ENCODE data around the gene GPR108. TPM values are rescaled to one million over a fixed set of nuclear protein-coding genes. Genes with fewer than 3 reads are reported as not detected.
"Not testable (repeated sequence)": the region's sequence is repeated elsewhere in the genome, so short reads cannot be mapped to it uniquely, and the experiment has no call there.

The GPR108 gene
- total RNA-seq, 1 donor from 2014 or later = 87.7 TPM

GRCh38 chr19:6709549-6709948 is 27.8 kb downstream of the GPR108 start:
- Histone ChIP-seq H3K36me3 (ENCODE audit: control insufficient read depth, insufficient read depth, low read length) (no peaks in the 10 kb centered on the region), H3K4me3 (ENCODE audit: low read depth, low read length) (no peak overlapping the region), H3K27me3 (ENCODE audit: control insufficient read depth, insufficient read depth, low read length) (no peaks in the 10 kb centered on the region)
- no peak for TF ChIP-seq CTCF (IDR thresholded peaks at IDR 0.05; ENCODE audit: insufficient read depth, low read length, severe bottlenecking)
- DNase-seq (ENCODE audit: low read depth) (no peak), FAIRE-seq (no peak)

- DNase-seq (ENCODE audit: low read depth); H3K36me3 ChIP-seq (ENCODE audit: control insufficient read depth, insufficient read depth, low read length); H3K27me3 ChIP-seq (ENCODE audit: control insufficient read depth, insufficient read depth, low read length); FAIRE-seq; H3K4me3 ChIP-seq (ENCODE audit: low read depth, low read length): not testable (repeated sequence)
Observed at GRCh38 chr19:6708913-6709312, 28.5 kb downstream of the GPR108 start.

GRCh38 chr19:6708346-6708745 is 29.0 kb downstream of the GPR108 start:
- FAIRE-seq = no peak
- Histone ChIP-seq H3K36me3 (ENCODE audit: control insufficient read depth, insufficient read depth, low read length) (no peaks in the 10 kb centered on the region), H3K27me3 (ENCODE audit: control insufficient read depth, insufficient read depth, low read length) (no peaks in the 10 kb centered on the region), H3K4me3 (ENCODE audit: low read depth, low read length) (no peak overlapping the region)
- no peak for DNase-seq (ENCODE audit: low read depth)
- no peak for TF ChIP-seq CTCF (IDR thresholded peaks at IDR 0.05; ENCODE audit: insufficient read depth, low read length, severe bottlenecking)

GRCh38 chr19:6707658-6708018 is 29.7 kb downstream of the GPR108 start:
- no peak for TF ChIP-seq CTCF (IDR thresholded peaks at IDR 0.05; ENCODE audit: insufficient read depth, low read length, severe bottlenecking)
- no peak for DNase-seq (ENCODE audit: low read depth)
- H3K4me3 ChIP-seq (ENCODE audit: low read depth, low read length) = no peak overlapping the region
- H3K27me3 ChIP-seq (ENCODE audit: control insufficient read depth, insufficient read depth, low read length) = no peaks in the 10 kb centered on the region
- FAIRE-seq = no peak
- no peaks in the 10 kb centered on the region for H3K36me3 ChIP-seq (ENCODE audit: control insufficient read depth, insufficient read depth, low read length)

GRCh38 chr19:6707011-6707657 is 30.2 kb downstream of the GPR108 start:
- no peak for DNase-seq (ENCODE audit: low read depth)
- TF ChIP-seq CTCF (IDR thresholded peaks at IDR 0.05; ENCODE audit: insufficient read depth, low read length, severe bottlenecking) = no peak
- no peak for FAIRE-seq
- Histone ChIP-seq H3K4me3 (ENCODE audit: low read depth, low read length) (no peak overlapping the region), H3K27me3 (ENCODE audit: control insufficient read depth, insufficient read depth, low read length) (no peaks in the 10 kb centered on the region), H3K36me3 (ENCODE audit: control insufficient read depth, insufficient read depth, low read length) (no peaks in the 10 kb centered on the region)

- Histone ChIP-seq H3K36me3 (ENCODE audit: control insufficient read depth, insufficient read depth, low read length) (no peaks in the 10 kb centered on the region), H3K27me3 (ENCODE audit: control insufficient read depth, insufficient read depth, low read length) (no peaks in the 10 kb centered on the region), H3K4me3 (ENCODE audit: low read depth, low read length) (no peak overlapping the region)
- no peak for DNase-seq (ENCODE audit: low read depth)
- no peak for TF ChIP-seq CTCF (IDR thresholded peaks at IDR 0.05; ENCODE audit: insufficient read depth, low read length, severe bottlenecking)
- FAIRE-seq = no peak
Observed at GRCh38 chr19:6706633-6706958, 30.8 kb downstream of the GPR108 start.
